Mesendoderm (in vitro differentiated cells): ENCODE results near the gene CSPG4.
A peak's percentile ranks its signal among the peaks of the same experiment; 100 is the strongest.

ENCODE experiments used
- DNase-seq: peaks from one replicate; pipeline ENCODE4 v3.0.0; 2013
- H2AK5ac ChIP-seq: 2 replicates; pipeline ENCODE4 v1.6.1; 2013; ENCODE audit warnings: low read length, inconsistent platforms
- H2BK120ac ChIP-seq: 2 replicates; pipeline ENCODE4 v1.6.1; 2013; ENCODE audit warnings: low read depth, mild to moderate bottlenecking, low read length, moderate library complexity, mixed read lengths
- H2BK15ac ChIP-seq: replicated peaks from 2 replicates; pipeline ENCODE4 v1.6.1; 2013; ENCODE audit warnings: low read depth, mild to moderate bottlenecking, moderate library complexity
- H2BK5ac ChIP-seq: 2 replicates; pipeline ENCODE4 v1.6.1; 2013; ENCODE audit warnings: low read length, inconsistent platforms
- H3K18ac ChIP-seq: 2 replicates; pipeline ENCODE4 v1.6.1; 2013; ENCODE audit warnings: mild to moderate bottlenecking, low read length, mixed read lengths
- H3K23ac ChIP-seq: one replicate; pipeline ENCODE4 v1.6.1; 2013; ENCODE audit warnings: low read length
- H3K27ac ChIP-seq: 2 replicates; pipeline ENCODE4 v1.5.1; 2013; ENCODE audit warnings: low read depth, mild to moderate bottlenecking, inconsistent platforms, low read length, moderate library complexity
- H3K27me3 ChIP-seq: 2 replicates; pipeline ENCODE4 v1.6.1; 2013; ENCODE audit warnings: low read length, control low read depth, mild to moderate bottlenecking, inconsistent platforms; ENCODE audit not compliant: insufficient read depth, poor library complexity
- H3K36me3 ChIP-seq: 2 replicates; pipeline ENCODE4 v1.6.1; 2013; ENCODE audit warnings: low read length, inconsistent platforms; ENCODE audit not compliant: control insufficient read depth, insufficient read depth
- H3K4ac ChIP-seq: one replicate; pipeline ENCODE4 v1.6.1; 2013; ENCODE audit warnings: low read depth, mild to moderate bottlenecking, low read length, moderate library complexity
- H3K4me1 ChIP-seq: 2 replicates; pipeline ENCODE4 v1.6.1; 2013; ENCODE audit warnings: low read depth, low read length, inconsistent platforms; ENCODE audit not compliant: control insufficient read depth
- H3K4me2 ChIP-seq: 2 replicates; pipeline ENCODE4 v1.6.1; 2013; ENCODE audit warnings: low read length
- H3K4me3 ChIP-seq: 2 replicates; pipeline ENCODE4 v1.5.1; 2013; ENCODE audit warnings: mild to moderate bottlenecking, low read length
- H3K56ac ChIP-seq: one replicate; pipeline ENCODE4 v1.6.1; 2013; ENCODE audit warnings: low read length
- H3K79me1 ChIP-seq: 2 replicates; pipeline ENCODE4 v1.6.1; 2013; ENCODE audit warnings: low read length, inconsistent platforms
- H3K79me2 ChIP-seq: 2 replicates; pipeline ENCODE4 v1.6.1; 2013; ENCODE audit warnings: mild to moderate bottlenecking, low read length; ENCODE audit not compliant: control insufficient read depth, insufficient read depth
- H3K9ac ChIP-seq: 2 replicates; pipeline ENCODE4 v1.6.1; 2013; ENCODE audit warnings: low read length, inconsistent platforms
- H4K5ac ChIP-seq: one replicate; pipeline ENCODE4 v1.6.1; 2013; ENCODE audit warnings: low read length
- H4K8ac ChIP-seq: one replicate; pipeline ENCODE4 v1.6.1; 2013; ENCODE audit warnings: low read depth, mild to moderate bottlenecking, control low read depth, low read length, moderate library complexity
- WGBS: extraction: QIAGEN DNeasy Blood & Tissue Kit; methylation state at CpG from one replicate; pipeline ENCODE4 v1.1.7; 2013; ENCODE audit warnings: low lambda C conversion rate, missing lambda C conversion rate; ENCODE audit not compliant: insufficient coverage; ENCODE audit errors: extremely low coverage; 5-methylcytosine and 5-hydroxymethylcytosine counted together

CSPG4 gene

GRCh38 chr15:75696854-75697259, 15.8 kb downstream of the CSPG4 start:
- no peaks in the 10 kb centered on the region for H3K27me3 ChIP-seq
- H3K56ac ChIP-seq: no peak overlapping the region
- no CpG with 5 or more reads among the region's 11 CpGs for WGBS
- no peak overlapping the region for H3K27ac ChIP-seq
- H2BK5ac ChIP-seq: no peak overlapping the region
- no peak overlapping the region for H3K23ac ChIP-seq
- no peak overlapping the region for H3K4ac ChIP-seq
- DNase-seq: no peak
- no peaks in the 10 kb centered on the region for H3K79me1 ChIP-seq
- no peak overlapping the region for H4K8ac ChIP-seq
- no peak overlapping the region for H3K4me3 ChIP-seq
- H2AK5ac ChIP-seq: no peak overlapping the region
- H3K18ac ChIP-seq: no peak overlapping the region
- H3K79me2 ChIP-seq: no peaks in the 10 kb centered on the region
- H3K4me2 ChIP-seq: no peak overlapping the region
- no peak overlapping the region for H4K5ac ChIP-seq
- no peak overlapping the region for H2BK120ac ChIP-seq
- peaks cover 2% of the 10 kb centered on the region for H3K4me1 ChIP-seq
- no peak overlapping the region for H3K9ac ChIP-seq
- no peaks in the 10 kb centered on the region for H3K36me3 ChIP-seq
- no peak overlapping the region for H2BK15ac ChIP-seq

- no peak overlapping the region for H2AK5ac ChIP-seq
- no peak overlapping the region for H3K9ac ChIP-seq
- DNase-seq: no peak
- H3K79me1 ChIP-seq: no peaks in the 10 kb centered on the region
- no peak overlapping the region for H2BK5ac ChIP-seq
- no peak overlapping the region for H3K18ac ChIP-seq
- peaks cover 2% of the 10 kb centered on the region for H3K4me1 ChIP-seq
- no peak overlapping the region for H3K4me2 ChIP-seq
- H4K8ac ChIP-seq: no peak overlapping the region
- H3K23ac ChIP-seq: no peak overlapping the region
- no peaks in the 10 kb centered on the region for H3K79me2 ChIP-seq
- no CpG with 5 or more reads among the region's 14 CpGs for WGBS
- no peak overlapping the region for H2BK120ac ChIP-seq
- H2BK15ac ChIP-seq: no peak overlapping the region
- no peak overlapping the region for H4K5ac ChIP-seq
- H3K4me3 ChIP-seq: no peak overlapping the region
- no peak overlapping the region for H3K27ac ChIP-seq
- H3K27me3 ChIP-seq: no peaks in the 10 kb centered on the region
- H3K56ac ChIP-seq: no peak overlapping the region
- H3K36me3 ChIP-seq: no peaks in the 10 kb centered on the region
- H3K4ac ChIP-seq: no peak overlapping the region
These were observed 16.3 kb downstream of the CSPG4 start for GRCh38 chr15:75696311-75696720.

GRCh38 chr15:75695634-75696310, 16.9 kb downstream of the CSPG4 start:
- H3K9ac ChIP-seq: no peak overlapping the region
- no peak overlapping the region for H3K4me3 ChIP-seq
- H2AK5ac ChIP-seq: no peak overlapping the region
- no peaks in the 10 kb centered on the region for H3K79me1 ChIP-seq
- H3K36me3 ChIP-seq: no peaks in the 10 kb centered on the region
- no peak overlapping the region for H3K4ac ChIP-seq
- no peak overlapping the region for H2BK15ac ChIP-seq
- H3K23ac ChIP-seq: no peak overlapping the region
- no peak overlapping the region for H3K18ac ChIP-seq
- H3K79me2 ChIP-seq: no peaks in the 10 kb centered on the region
- WGBS: no CpG with 5 or more reads among the region's 7 CpGs
- peaks cover 2% of the 10 kb centered on the region for H3K4me1 ChIP-seq
- no peaks in the 10 kb centered on the region for H3K27me3 ChIP-seq
- no peak overlapping the region for H4K8ac ChIP-seq
- no peak overlapping the region for H2BK5ac ChIP-seq
- H2BK120ac ChIP-seq: no peak overlapping the region
- DNase-seq: no peak
- H4K5ac ChIP-seq: no peak overlapping the region
- no peak overlapping the region for H3K56ac ChIP-seq
- H3K4me2 ChIP-seq: no peak overlapping the region
- H3K27ac ChIP-seq: no peak overlapping the region

GRCh38 chr15:75695220-75695619, 17.4 kb downstream of the CSPG4 start:
- Histone ChIP-seq H3K36me3 (no peaks in the 10 kb centered on the region), H3K4me3 (no peak overlapping the region), H2BK5ac (no peak overlapping the region), H4K5ac (no peak overlapping the region), H2BK15ac (no peak overlapping the region), H2AK5ac (no peak overlapping the region), H2BK120ac (no peak overlapping the region), H3K27me3 (no peaks in the 10 kb centered on the region), H3K18ac (no peak overlapping the region), H3K9ac (no peak overlapping the region), H3K27ac (no peak overlapping the region), H3K56ac (no peak overlapping the region), H3K4me1 (peaks cover 2% of the 10 kb centered on the region), H3K23ac (no peak overlapping the region), H3K79me2 (no peaks in the 10 kb centered on the region), H4K8ac (no peak overlapping the region), H3K4me2 (no peak overlapping the region), H3K4ac (no peak overlapping the region), H3K79me1 (no peaks in the 10 kb centered on the region)
- no CpG with 5 or more reads among the region's 6 CpGs for WGBS
- DNase-seq: no peak

GRCh38 chr15:75694241-75695182, 18.1 kb downstream of the CSPG4 start:
- Histone ChIP-seq H3K27me3 (no peaks in the 10 kb centered on the region), H3K36me3 (no peaks in the 10 kb centered on the region), H3K56ac (peak overlapping the region; percentile 35), H3K79me1 (no peaks in the 10 kb centered on the region), H4K5ac (no peak overlapping the region), H3K4me1 (peaks cover 2% of the 10 kb centered on the region), H3K4me3 (no peak overlapping the region), H3K9ac (no peak overlapping the region), H2BK5ac (no peak overlapping the region), H2BK120ac (no peak overlapping the region), H3K23ac (no peak overlapping the region), H3K4me2 (no peak overlapping the region), H2BK15ac (no peak overlapping the region), H3K79me2 (no peaks in the 10 kb centered on the region), H3K18ac (no peak overlapping the region), H3K4ac (no peak overlapping the region), H3K27ac (no peak overlapping the region), H4K8ac (no peak overlapping the region), H2AK5ac (no peak overlapping the region)
- peak; percentile 72 for DNase-seq
- no CpG with 5 or more reads among the region's 20 CpGs for WGBS
